HCT116 (cell line): ENCODE results near the gene TBP. TPM values are rescaled to one million over a fixed set of nuclear protein-coding genes. Genes with fewer than 3 reads are reported as not detected.

Experiments
- ATAC-seq: fragments of 200-7000 bp; cut with Tn5 transposase; 2 replicates; pipeline ENCODE4 v1.9.1; 2020; ENCODE audit warnings: mild to moderate bottlenecking, moderate library complexity
- BruUV-seq: library from RNA; stranded (reverse); fragments of 400-500 nt; replicated peaks from 2 replicates; lab custom pipeline; 2021; lab: Mats Ljungman, UMichigan
- CTCF ChIA-PET: fragments of 300-600 bp; sonication (Branson Sonifier 250); formaldehyde crosslinking; loops from one replicate; lab custom pipeline; 2021; ENCODE audit warnings: antibody characterized with exemption; lab: Charles Lee
- POLR2A ChIA-PET: fragments of 300-600, 350-600 bp; sonication (Branson Sonifier 250); formaldehyde crosslinking; loops from one replicate; lab custom pipeline; 2021; ENCODE audit warnings: antibody characterized with exemption; lab: Charles Lee
- RAD21 ChIA-PET, 2 experiments: fragments of 300-600 bp; sonication (Branson Sonifier 250); formaldehyde crosslinking; loops; one replicate each; lab custom pipeline; 2023; ENCODE audit warnings: low total read pairs in 2 of 2; ENCODE audit not compliant: uncharacterized antibody in 2 of 2, unreplicated experiment in 2 of 2, low non-redundant PET in 1 of 2; lab: Charles Lee
- DNase-seq: peaks from one replicate; pipeline ENCODE4 v3.0.0-alpha.2; 2010; ENCODE audit warnings: low read depth, low spot score
- H2AFZ ChIP-seq: fragments of 200-600 bp; shearing (Covaris generic), sonication (generic); 2 replicates; pipeline ENCODE4 v1.6.1; 2017; ENCODE audit warnings: low read depth, mixed run types, mixed read lengths, antibody characterized with exemption, low read length; ENCODE audit not compliant: poor library complexity, severe bottlenecking
- H3K27ac ChIP-seq: 2 replicates; pipeline ENCODE4 v1.5.1; 2012; ENCODE audit warnings: low read depth, low read length
- H3K27me3 ChIP-seq: fragments of 200-600 bp; sonication (generic); 2 replicates; pipeline ENCODE4 v1.6.1; 2016; ENCODE audit warnings: mixed run types, low read length, mixed read lengths; ENCODE audit not compliant: insufficient read depth
- H3K36me3 ChIP-seq, 2 experiments: fragments of 200-500 bp in 1 of 2; fragments of 200-600 bp in 1 of 2; sonication (Bioruptor generic) in 1 of 2; sonication (generic) in 1 of 2; 2 replicates each; pipeline versions ENCODE4 v1.5.1 to v1.6.1; 2014 to 2016; ENCODE audit warnings: low read length in 2 of 2, inconsistent platforms in 1 of 2, mixed read lengths in 1 of 2, mixed run types in 1 of 2; ENCODE audit not compliant: insufficient read depth in 2 of 2, control insufficient read depth in 1 of 2
- H3K4me1 ChIP-seq, 2 experiments: fragments of 200-600 bp in 1 of 2; sonication (generic) in 1 of 2; 2 replicates each; pipeline versions ENCODE4 v1.5.1 to v1.6.1; 2012 to 2017; ENCODE audit warnings: low read length in 2 of 2, inconsistent platforms in 1 of 2, mild to moderate bottlenecking in 1 of 2, mixed read lengths in 1 of 2, mixed run types in 1 of 2, moderate library complexity in 1 of 2; ENCODE audit not compliant: insufficient read depth in 2 of 2, control insufficient read depth in 1 of 2
- H3K4me2 ChIP-seq: fragments of 200-600 bp; sonication (generic); 2 replicates; pipeline ENCODE4 v1.6.1; 2017; ENCODE audit warnings: mixed run types, low read length, mixed read lengths
- H3K4me3 ChIP-seq, 2 experiments: fragments of 200-600 bp in 1 of 2; sonication (generic) in 1 of 2; replicated peaks in 1 of 2; 2 replicates each; pipeline ENCODE4 v1.5.1; 2011 to 2016; ENCODE audit warnings: low read length in 2 of 2, control low read depth in 1 of 2, low read depth in 1 of 2, mild to moderate bottlenecking in 1 of 2, mixed read lengths in 1 of 2, mixed run types in 1 of 2
- H3K79me2 ChIP-seq: fragments of 200-600 bp; sonication (generic); 2 replicates; pipeline ENCODE4 v1.6.1; 2017; ENCODE audit warnings: mild to moderate bottlenecking, mixed run types, low read length, moderate library complexity, mixed read lengths; ENCODE audit not compliant: insufficient read depth
- H3K9ac ChIP-seq: fragments of 200-600 bp; sonication (generic); 2 replicates; pipeline ENCODE4 v1.6.1; 2016; ENCODE audit warnings: low read length, mixed read lengths
- H3K9me2 ChIP-seq: fragments of 200-600 bp; sonication (generic), shearing (Covaris generic); 2 replicates; pipeline ENCODE4 v1.6.1; 2017; ENCODE audit warnings: mixed run types, mild to moderate bottlenecking, moderate library complexity; ENCODE audit not compliant: insufficient read depth
- H3K9me3 ChIP-seq, 2 experiments: fragments of 200-500 bp in 1 of 2; fragments of 200-600 bp in 1 of 2; sonication (Bioruptor generic) in 1 of 2; sonication (generic) in 1 of 2; 2 replicates each; pipeline ENCODE4 v1.6.1; 2014 to 2017; ENCODE audit warnings: low read length in 2 of 2, mixed read lengths in 2 of 2, inconsistent platforms in 1 of 2, low read depth in 1 of 2, mild to moderate bottlenecking in 1 of 2, mixed run types in 1 of 2, moderate library complexity in 1 of 2; ENCODE audit not compliant: control insufficient read depth in 1 of 2, insufficient read depth in 1 of 2
- H4K20me1 ChIP-seq: fragments of 200-600 bp; sonication (generic), shearing (Covaris generic); 2 replicates; pipeline ENCODE4 v1.6.1; 2017; ENCODE audit warnings: mixed run types, mild to moderate bottlenecking, moderate library complexity; ENCODE audit not compliant: insufficient read depth
- EGR1 ChIP-seq: IDR thresholded peaks from 2 replicates; pipeline ENCODE4 v1.6.1; 2012; ENCODE audit warnings: low read depth
- EZH2phosphoT487 ChIP-seq: fragments of 200-600 bp; IDR thresholded peaks from 2 replicates; pipeline ENCODE4 v1.6.1; 2018; ENCODE audit warnings: antibody characterized with exemption, borderline replicate concordance
- FOSL1 ChIP-seq: IDR thresholded peaks from 2 replicates; pipeline ENCODE4 v1.6.1; 2012; ENCODE audit warnings: low read depth
- JUND ChIP-seq: IDR thresholded peaks from 2 replicates; pipeline ENCODE4 v1.6.1; 2012
- REST ChIP-seq: IDR thresholded peaks from 2 replicates; pipeline ENCODE4 v1.6.1; 2012; ENCODE audit warnings: low read depth
- SIN3A ChIP-seq: IDR thresholded peaks from 2 replicates; pipeline ENCODE4 v1.6.1; 2012; ENCODE audit warnings: low read depth
- TCF7L2 ChIP-seq: IDR thresholded peaks from 2 replicates; pipeline ENCODE4 v1.7.0; 2011; ENCODE audit warnings: borderline replicate concordance, inconsistent platforms; ENCODE audit not compliant: insufficient read depth, insufficient read length; ENCODE audit errors: extremely low read depth
- YY1 ChIP-seq: IDR thresholded peaks from 2 replicates; pipeline ENCODE4 v1.6.1; 2011; ENCODE audit warnings: low read length, low read depth, moderate library complexity, mild to moderate bottlenecking; ENCODE audit not compliant: insufficient replicate concordance; ENCODE audit errors: extremely low read depth
- ZNF274 ChIP-seq: fragments of 200-500 bp; sonication (Bioruptor generic); IDR thresholded peaks from 2 replicates; pipeline ENCODE4 v1.6.1; 2014; ENCODE audit warnings: mild to moderate bottlenecking, low read depth, low read length, inconsistent platforms
- intact Hi-C: fragments of 100-400 bp; cut with micrococcal nuclease; formaldehyde crosslinking; loops from 2 replicates; pipeline ENCODE4 v1.10.0; 2022
- total RNA-seq: library from RNA; stranded (reverse); gene quantifications from one replicate; pipeline ENCODE4 v1.2.1, GENCODE V29; 2021; ENCODE audit not compliant: unreplicated experiment

TBP gene
- total RNA-seq, 1 experiment from 2014 or later = 22.7 TPM

GRCh38 chr6:170532867-170533488 lies 21.2 kb upstream of the TBP start:
- POLR2A ChIA-PET = no interaction called here
- H3K9ac ChIP-seq = no peak overlapping the region
- no TSS peak for BruUV-seq
- no peak for ATAC-seq
- H3K27me3 ChIP-seq = no peaks in the 10 kb centered on the region
- no peak overlapping the region for H3K4me3 ChIP-seq
- no peaks in the 10 kb centered on the region for H3K4me1 ChIP-seq
- CTCF ChIA-PET = no interaction called here
- peaks cover 5% of the 10 kb centered on the region; the same call in 1 of the 2 replicates for H4K20me1 ChIP-seq
- RAD21 ChIA-PET = no interaction called here
- TF ChIP-seq EGR1 = no peak
- no peak for TF ChIP-seq ZNF274
- TF ChIP-seq REST = no peak
- no peak for TF ChIP-seq SIN3A
- peak; percentile 27; the same call in 1 of the 2 replicates for TF ChIP-seq JUND
- TF ChIP-seq TCF7L2 = no peak
- TF ChIP-seq YY1 = no peak
- no peak for TF ChIP-seq EZH2phosphoT487
- no peak for TF ChIP-seq FOSL1
- TF ChIP-seq, all 23 proteins: peak for 1
- Histone ChIP-seq H3K9me2 (no peaks in the 10 kb centered on the region), H2AFZ (no peak overlapping the region), H3K79me2 (peaks cover 25% of the 10 kb centered on the region), H3K27ac (no peak overlapping the region), H3K36me3 (peaks cover 37 to 43% of the 10 kb centered on the region in 2 experiments), H3K4me2 (no peak overlapping the region), H3K9me3 (no peaks in the 10 kb centered on the region)
- intact Hi-C loops = no loop called here
- no peak for DNase-seq
